Stimulated activated CD4-positive, alpha-beta T cell treated with anti-CD3 and anti-CD28 coated beads, Interleukin-2, amount 100 ng/mL, for 48 hours (primary cell): ENCODE measurements around the gene PARP2.
"Not testable (repeated sequence)": the region's sequence is repeated elsewhere in the genome, so short reads cannot be mapped to it uniquely, and the experiment has no call there.

ENCODE experiments used
- DNase-seq, 2 donors: peaks; one replicate each; pipeline ENCODE4 v3.0.0-alpha.2; 2020

Gene PARP2

GRCh38 chr14:20346713-20347112 is 3.3 kb downstream of the PARP2 start:
- DNase-seq, result no peak

GRCh38 chr14:20347747-20348146 is 4.3 kb downstream of the PARP2 start:
- no peak for DNase-seq

GRCh38 chr14:20350282-20350681 is 6.8 kb downstream of the PARP2 start:
- DNase-seq, result no peak

GRCh38 chr14:20350860-20351259 is 7.4 kb downstream of the PARP2 start:
- DNase-seq, result no peak

- no peak for DNase-seq
Measured at GRCh38 chr14:20356422-20356821, 13.0 kb downstream of the PARP2 start.

GRCh38 chr14:20358474-20358873 is 15.0 kb downstream of the PARP2 start:
- DNase-seq, result not testable (repeated sequence)

- no peak for DNase-seq
Measured at GRCh38 chr14:20365928-20366327, 22.5 kb downstream of the PARP2 start.

GRCh38 chr14:20372796-20373195 is 29.4 kb downstream of the PARP2 start:
- DNase-seq, result no peak

GRCh38 chr14:20375471-20375870 is 32.0 kb downstream of the PARP2 start:
- DNase-seq, result no peak

GRCh38 chr14:20376071-20376588 is 32.7 kb downstream of the PARP2 start:
- no peak for DNase-seq

GRCh38 chr14:20377171-20377570 is 33.7 kb downstream of the PARP2 start:
- DNase-seq, result no peak

GRCh38 chr14:20379743-20380142 is 36.3 kb downstream of the PARP2 start:
- DNase-seq, result no peak

GRCh38 chr14:20380681-20381080 is 37.2 kb downstream of the PARP2 start:
- no peak for DNase-seq

GRCh38 chr14:20381341-20381740 is 37.9 kb downstream of the PARP2 start:
- no peak for DNase-seq

GRCh38 chr14:20382526-20382925 is 39.1 kb downstream of the PARP2 start:
- no peak for DNase-seq

- DNase-seq, result no peak
Measured at GRCh38 chr14:20383032-20383431, 39.6 kb downstream of the PARP2 start.

GRCh38 chr14:20383636-20384035 is 40.2 kb downstream of the PARP2 start:
- DNase-seq, result no peak

GRCh38 chr14:20384321-20384720 is 40.9 kb downstream of the PARP2 start:
- DNase-seq, result no peak

- no peak for DNase-seq
Measured at GRCh38 chr14:20384886-20385285, 41.5 kb downstream of the PARP2 start.

GRCh38 chr14:20386276-20386855 is 42.9 kb downstream of the PARP2 start:
- no peak for DNase-seq

- DNase-seq, result no peak
Measured at GRCh38 chr14:20387576-20387975, 44.1 kb downstream of the PARP2 start.

- DNase-seq, result no peak
Measured at GRCh38 chr14:20388159-20388558, 44.7 kb downstream of the PARP2 start.

- DNase-seq, result no peak
Measured at GRCh38 chr14:20391505-20391904, 48.1 kb downstream of the PARP2 start.

GRCh38 chr14:20397511-20397910 is 54.1 kb downstream of the PARP2 start:
- no peak for DNase-seq

GRCh38 chr14:20400589-20400964 is 57.1 kb downstream of the PARP2 start:
- no peak for DNase-seq
